Measurements from ENCODE around the gene PFN3.

DNA sequence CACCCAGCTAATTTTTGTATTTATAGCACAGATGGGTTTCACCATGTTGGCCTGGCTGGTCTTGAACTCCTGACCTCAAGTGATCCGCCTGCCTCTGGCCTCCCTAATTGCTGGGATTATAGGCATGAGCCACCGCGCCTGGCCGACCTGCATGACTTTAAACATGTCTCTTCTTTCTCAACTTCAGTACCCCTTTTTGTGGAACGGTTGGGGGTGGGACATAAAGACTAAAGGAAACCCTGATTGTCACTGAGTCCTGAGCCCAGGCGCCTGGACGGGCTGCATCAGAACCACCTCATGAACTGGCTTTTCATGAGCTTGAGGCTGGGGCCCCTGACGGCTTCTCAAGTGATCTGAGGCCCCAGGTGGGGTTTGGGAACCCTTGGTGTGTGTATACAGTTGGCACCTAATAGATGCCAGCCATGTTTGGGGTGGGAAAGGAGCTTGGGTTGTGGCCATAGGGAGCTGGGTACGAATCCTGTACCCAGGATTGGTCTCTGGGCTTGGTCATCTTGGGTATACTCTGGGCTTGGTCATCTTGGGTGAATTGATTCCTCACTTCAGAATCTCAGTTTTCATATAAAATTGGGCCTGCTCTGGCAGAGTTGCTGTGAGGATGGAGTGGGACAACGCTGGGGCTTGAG is 28.2 kb upstream of the PFN3 start:
- no peak for TF ChIP-seq CTCF (IDR thresholded peaks at IDR 0.05 in 8 of 11, conservative IDR thresholded peaks at IDR 0.05 in 3 of 11)
- TF ChIP-seq POLR2A (IDR thresholded peaks at IDR 0.05) = no peak

Data from spleen (tissue), 7 donors.